Duodenal mucosa (tissue), 2 donors: ENCODE results near the gene PPP1R15B.

Experiments used
- H3K27ac ChIP-seq: one replicate; pipeline ENCODE4 v1.7.0; 2013; ENCODE audit warnings: low read depth, low read length
- H3K27me3 ChIP-seq, 2 donors: one replicate each; pipeline ENCODE4 v1.7.0; 2013; ENCODE audit warnings: low read length in 2 of 2, control low read depth in 1 of 2; ENCODE audit not compliant: insufficient read depth in 2 of 2, control insufficient read depth in 1 of 2
- H3K36me3 ChIP-seq, 2 donors: one replicate each; pipeline ENCODE4 v1.7.0; 2013; ENCODE audit warnings: low read length in 2 of 2, control low read depth in 1 of 2; ENCODE audit not compliant: insufficient read depth in 2 of 2, control insufficient read depth in 1 of 2
- H3K4me1 ChIP-seq, 2 donors: one replicate each; pipeline ENCODE4 v1.7.0; 2013; ENCODE audit warnings: low read length in 2 of 2, control low read depth in 1 of 2; ENCODE audit not compliant: insufficient read depth in 2 of 2, control insufficient read depth in 1 of 2
- H3K4me3 ChIP-seq, 2 donors: one replicate each; pipeline ENCODE4 v1.7.0; 2013; ENCODE audit warnings: low read length in 2 of 2, low read depth in 1 of 2
- H3K9ac ChIP-seq, 2 donors: one replicate each; pipeline ENCODE4 v1.7.0; 2013; ENCODE audit warnings: low read length in 2 of 2, low read depth in 1 of 2
- H3K9me3 ChIP-seq, 2 donors: one replicate each; pipeline ENCODE4 v1.7.0; 2013; ENCODE audit warnings: low read length in 2 of 2, control low read depth in 1 of 2; ENCODE audit not compliant: control insufficient read depth in 1 of 2

Gene PPP1R15B

GRCh38 chr1:204451352-204452124 is 39.9 kb upstream of the PPP1R15B start:
- Histone ChIP-seq H3K9me3 (no peaks in the 10 kb centered on the region), H3K4me3 (peak overlapping the region in 1 of 2 donors; percentile 37), H3K36me3 (peaks cover 19 to 39% of the 10 kb centered on the region in 2 donors), H3K4me1 (peaks cover 59% of the 10 kb centered on the region in 2 donors), H3K27ac (peak overlapping the region; percentile 96), H3K9ac (peak overlapping the region; percentile 67 to 83), H3K27me3 (no peaks in the 10 kb centered on the region)

- Histone ChIP-seq H3K4me1 (peaks cover 62 to 64% of the 10 kb centered on the region in 2 donors), H3K36me3 (peaks cover 23 to 40% of the 10 kb centered on the region in 2 donors), H3K9ac (peak overlapping the region; percentile 67 to 83), H3K27me3 (no peaks in the 10 kb centered on the region), H3K27ac (peak overlapping the region; percentile 96), H3K4me3 (peak overlapping the region in 1 of 2 donors; percentile 19), H3K9me3 (no peaks in the 10 kb centered on the region)
These were observed 39.0 kb upstream of the PPP1R15B start for GRCh38 chr1:204450461-204451257.

GRCh38 chr1:204449678-204450280 is 38.2 kb upstream of the PPP1R15B start:
- peaks cover 17 to 39% of the 10 kb centered on the region in 2 donors for H3K36me3 ChIP-seq
- H3K27me3 ChIP-seq: no peaks in the 10 kb centered on the region
- peak overlapping the region in 1 of 2 donors; percentile 19 for H3K4me3 ChIP-seq
- H3K9ac ChIP-seq: peak overlapping the region; percentile 59 to 67
- H3K9me3 ChIP-seq: no peaks in the 10 kb centered on the region
- H3K4me1 ChIP-seq: peaks cover 62 to 64% of the 10 kb centered on the region in 2 donors
- peak overlapping the region; percentile 78 for H3K27ac ChIP-seq

- H3K9ac ChIP-seq: peak overlapping the region in 1 of 2 donors; percentile 59
- H3K4me1 ChIP-seq: peaks cover 62 to 64% of the 10 kb centered on the region in 2 donors
- peak overlapping the region; percentile 78 for H3K27ac ChIP-seq
- no peaks in the 10 kb centered on the region for H3K9me3 ChIP-seq
- peaks cover 18 to 41% of the 10 kb centered on the region in 2 donors for H3K36me3 ChIP-seq
- no peaks in the 10 kb centered on the region for H3K27me3 ChIP-seq
- H3K4me3 ChIP-seq: peak overlapping the region; percentile 9 to 19
These were observed 37.5 kb upstream of the PPP1R15B start for GRCh38 chr1:204448991-204449677.

GRCh38 chr1:204448344-204448964 is 36.8 kb upstream of the PPP1R15B start:
- Histone ChIP-seq H3K36me3 (peaks cover 25 to 48% of the 10 kb centered on the region in 2 donors), H3K9ac (peak overlapping the region in 1 of 2 donors; percentile 59), H3K9me3 (no peaks in the 10 kb centered on the region), H3K27me3 (no peaks in the 10 kb centered on the region), H3K27ac (peak overlapping the region; percentile 78), H3K4me3 (peak overlapping the region; percentile 9 to 19), H3K4me1 (peaks cover 61 to 64% of the 10 kb centered on the region in 2 donors)

- Histone ChIP-seq H3K36me3 (peaks cover 32 to 55% of the 10 kb centered on the region in 2 donors), H3K9me3 (no peaks in the 10 kb centered on the region), H3K27me3 (no peaks in the 10 kb centered on the region), H3K4me1 (peaks cover 54 to 57% of the 10 kb centered on the region in 2 donors), H3K9ac (no peak overlapping the region), H3K27ac (no peak overlapping the region), H3K4me3 (no peak overlapping the region)
These were observed 36.1 kb upstream of the PPP1R15B start for GRCh38 chr1:204447736-204448135.

- Histone ChIP-seq H3K27me3 (no peaks in the 10 kb centered on the region), H3K36me3 (peaks cover 36 to 61% of the 10 kb centered on the region in 2 donors), H3K9me3 (no peaks in the 10 kb centered on the region), H3K27ac (no peak overlapping the region), H3K4me3 (no peak overlapping the region), H3K9ac (no peak overlapping the region), H3K4me1 (peaks cover 49 to 51% of the 10 kb centered on the region in 2 donors)
These were observed 35.6 kb upstream of the PPP1R15B start for GRCh38 chr1:204447190-204447589.

GRCh38 chr1:204446413-204447111 is 34.9 kb upstream of the PPP1R15B start:
- H3K9me3 ChIP-seq: no peaks in the 10 kb centered on the region
- peaks cover 39 to 66% of the 10 kb centered on the region in 2 donors for H3K36me3 ChIP-seq
- no peak overlapping the region for H3K4me3 ChIP-seq
- no peak overlapping the region for H3K9ac ChIP-seq
- no peak overlapping the region for H3K27ac ChIP-seq
- peaks cover 43 to 46% of the 10 kb centered on the region in 2 donors for H3K4me1 ChIP-seq
- no peaks in the 10 kb centered on the region for H3K27me3 ChIP-seq
